GM19438 (cell line): ENCODE data around the gene CLMP.
"Not testable (repeated sequence)": the region's sequence is repeated elsewhere in the genome, so short reads cannot be mapped to it uniquely, and the experiment has no call there.

Source experiments
- ATAC-seq: cut with Tn5 transposase; IDR thresholded peaks from one replicate; pipeline ENCODE4 v1.9.1; 2021; ENCODE audit warnings: low read depth; ENCODE audit not compliant: unreplicated experiment

Gene CLMP

DNA sequence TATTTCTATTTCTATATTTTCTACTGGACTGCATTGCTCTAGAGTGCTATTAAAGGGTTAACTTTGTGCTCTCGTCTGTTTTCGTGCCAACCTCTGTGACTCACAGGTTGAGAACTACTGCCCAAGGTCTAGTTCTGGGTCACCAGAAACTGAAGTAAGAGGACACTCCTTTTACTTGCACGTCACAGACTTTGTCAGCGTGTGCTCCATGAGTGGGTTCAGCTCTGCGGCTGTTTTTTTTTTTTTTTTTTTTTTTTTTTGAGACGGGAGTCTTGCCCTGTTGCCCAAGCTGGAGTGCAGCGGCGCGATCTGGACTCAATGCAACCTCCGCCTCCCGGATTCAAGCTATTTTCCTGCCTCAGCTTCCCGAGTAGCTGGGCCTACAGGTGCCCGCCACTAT lies 49.8 kb downstream of the CLMP start:
- no peak for ATAC-seq

GRCh38 chr11:123144707-123145106 lies 50.3 kb downstream of the CLMP start:
- ATAC-seq: no peak

DNA sequence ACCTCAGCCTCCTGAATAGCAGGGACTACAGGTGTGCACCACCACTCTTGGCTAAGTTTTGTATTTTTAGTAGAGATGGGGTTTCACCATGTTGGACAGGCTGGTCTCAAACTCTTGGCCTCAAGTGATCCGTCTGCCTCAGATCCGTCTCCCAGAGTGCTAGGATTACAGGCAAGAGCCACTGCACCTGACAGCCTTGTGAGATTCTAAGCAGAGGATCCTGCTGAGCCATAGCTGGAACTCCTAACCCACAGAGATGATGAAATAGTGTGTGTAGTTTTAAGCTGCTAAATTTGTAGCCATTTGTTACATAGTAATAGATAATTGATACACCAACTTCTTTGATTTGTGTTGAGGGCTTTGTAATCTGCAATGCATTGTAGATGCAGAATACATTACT lies 51.1 kb downstream of the CLMP start:
- no peak for ATAC-seq

DNA sequence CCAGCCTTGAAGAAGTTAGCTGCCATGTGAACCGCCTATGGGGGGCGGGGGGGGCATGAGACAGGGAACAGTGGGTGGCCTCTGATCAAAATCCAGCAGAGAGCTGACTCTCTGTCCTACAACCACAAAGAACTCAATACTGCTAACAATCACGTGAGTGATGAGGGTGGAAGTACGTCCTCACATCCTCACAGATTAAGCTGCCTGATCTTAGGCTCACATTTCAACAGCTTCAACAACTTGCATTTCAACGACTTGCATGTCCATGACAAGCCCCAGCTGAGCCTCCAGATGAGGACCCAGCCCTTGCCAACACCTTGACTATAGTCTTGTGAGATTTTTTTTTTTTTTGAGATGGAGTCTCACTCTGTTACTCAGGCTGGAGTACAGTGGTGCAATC lies 51.6 kb downstream of the CLMP start:
- ATAC-seq: no peak

DNA sequence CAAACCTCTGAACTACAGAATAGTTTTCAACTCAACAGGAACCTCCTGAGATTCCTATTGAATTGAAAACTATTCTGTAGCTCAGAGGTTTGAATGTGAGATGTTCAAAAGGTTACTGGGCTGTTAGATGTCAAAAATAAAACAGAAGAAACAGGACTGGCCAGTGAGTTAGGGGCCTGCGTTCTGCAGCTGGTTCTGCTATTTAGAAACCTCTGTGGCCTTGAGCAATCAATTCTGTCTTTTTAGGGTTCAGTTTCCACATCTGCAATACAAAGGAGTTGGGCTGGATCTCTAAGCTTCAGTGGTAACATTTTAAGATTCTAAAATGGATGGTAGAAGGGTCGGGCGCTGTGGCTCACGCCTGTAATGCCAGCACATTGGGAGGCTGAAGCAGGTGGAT lies 55.8 kb downstream of the CLMP start:
- no peak for ATAC-seq

GRCh38 chr11:123137431-123138224 lies 57.4 kb downstream of the CLMP start:
- ATAC-seq: no peak

DNA sequence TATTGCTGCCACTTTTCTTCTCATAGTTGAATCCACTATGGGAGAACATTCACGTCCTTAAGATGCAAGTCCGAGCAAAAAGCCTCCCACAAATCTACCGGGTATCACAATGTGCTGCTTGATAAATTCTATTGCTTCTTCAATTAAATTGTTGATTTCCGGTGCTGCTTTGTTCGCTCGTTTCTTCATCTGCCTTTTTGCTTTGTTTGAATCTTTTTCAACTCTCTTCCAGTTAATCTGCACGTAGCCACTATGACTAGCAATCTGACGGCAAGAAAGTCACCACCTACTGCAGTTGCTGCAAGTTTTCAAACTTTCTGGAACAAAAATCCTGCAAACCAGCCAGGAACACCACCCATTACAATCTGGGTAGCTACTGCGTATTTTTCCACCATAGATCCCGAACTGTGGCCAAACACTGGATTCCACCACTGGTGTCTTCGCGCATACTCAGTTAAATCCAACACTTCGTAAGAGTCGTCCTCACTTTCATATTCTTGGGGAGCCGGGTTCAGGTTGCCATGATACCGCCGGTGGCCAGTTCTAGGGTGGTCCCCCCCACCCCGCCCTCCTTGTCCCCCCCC lies 59.1 kb downstream of the CLMP start:
- ATAC-seq: no peak

- ATAC-seq: no peak
Measured at GRCh38 chr11:123132881-123133280, 62.2 kb downstream of the CLMP start.

- not testable (repeated sequence) for ATAC-seq
Measured at GRCh38 chr11:123132034-123132766, 62.8 kb downstream of the CLMP start.

GRCh38 chr11:123129920-123130319 lies 65.1 kb downstream of the CLMP start:
- ATAC-seq: no peak

- ATAC-seq: no peak
Measured at GRCh38 chr11:123125169-123125568, 69.9 kb downstream of the CLMP start.

GRCh38 chr11:123122852-123123251 lies 72.2 kb downstream of the CLMP start:
- no peak for ATAC-seq

DNA sequence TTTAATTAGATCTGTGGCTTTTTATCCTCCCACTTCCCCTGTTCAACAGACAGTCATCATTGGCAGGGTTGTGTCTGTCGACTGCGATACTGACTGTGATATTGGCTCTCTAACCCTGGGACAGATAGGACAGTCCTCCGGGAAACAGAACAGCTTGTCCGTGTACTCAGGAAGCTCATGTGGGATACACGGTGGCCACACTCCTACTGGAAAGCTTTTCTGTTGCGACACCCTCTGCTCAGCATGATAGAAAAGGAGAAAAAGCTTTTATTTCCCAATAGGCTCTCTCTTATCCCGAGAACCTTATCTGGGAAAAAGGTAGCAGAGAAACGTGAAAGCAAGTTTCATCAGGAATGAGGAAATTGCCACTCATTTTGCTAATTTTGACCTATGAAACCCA lies 72.7 kb downstream of the CLMP start:
- no peak for ATAC-seq

DNA sequence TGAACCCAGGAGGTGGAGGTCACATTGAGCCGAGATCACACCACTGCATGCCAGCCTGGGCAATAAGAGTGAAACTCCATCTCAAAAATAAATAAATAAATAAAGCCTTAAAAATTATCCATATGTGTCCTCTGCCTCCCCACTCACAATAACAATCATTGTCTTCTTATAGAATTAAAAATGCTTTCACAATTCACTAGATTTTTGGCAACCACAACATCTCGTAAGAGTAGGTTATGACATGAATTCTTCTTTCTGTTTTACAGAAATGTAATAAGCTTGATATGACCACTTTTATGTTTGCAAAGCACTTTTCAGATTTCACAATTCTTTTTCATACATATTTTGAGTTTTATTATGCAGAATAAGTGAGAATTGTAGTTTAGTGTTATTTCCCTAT lies 78.6 kb downstream of the CLMP start:
- no peak for ATAC-seq

DNA sequence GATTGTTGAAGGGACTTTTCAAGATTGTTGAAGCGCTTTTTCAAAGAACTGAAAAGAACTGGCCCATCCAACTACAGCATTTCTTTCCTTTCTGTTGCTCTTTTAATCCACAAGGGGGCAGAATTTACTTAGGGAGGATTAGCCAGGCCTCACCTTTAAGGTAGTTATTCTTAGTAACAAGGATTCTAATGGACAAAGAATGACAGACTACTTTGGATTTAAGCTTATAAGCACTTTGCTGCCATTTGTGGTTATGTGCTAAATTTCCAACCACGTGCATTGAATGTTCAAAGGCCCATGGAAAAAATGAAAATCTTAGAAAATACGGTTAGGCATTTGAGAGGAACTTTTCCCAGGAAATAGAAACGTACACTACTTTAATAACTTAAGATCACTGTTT lies 83.6 kb downstream of the CLMP start:
- ATAC-seq: no peak

DNA sequence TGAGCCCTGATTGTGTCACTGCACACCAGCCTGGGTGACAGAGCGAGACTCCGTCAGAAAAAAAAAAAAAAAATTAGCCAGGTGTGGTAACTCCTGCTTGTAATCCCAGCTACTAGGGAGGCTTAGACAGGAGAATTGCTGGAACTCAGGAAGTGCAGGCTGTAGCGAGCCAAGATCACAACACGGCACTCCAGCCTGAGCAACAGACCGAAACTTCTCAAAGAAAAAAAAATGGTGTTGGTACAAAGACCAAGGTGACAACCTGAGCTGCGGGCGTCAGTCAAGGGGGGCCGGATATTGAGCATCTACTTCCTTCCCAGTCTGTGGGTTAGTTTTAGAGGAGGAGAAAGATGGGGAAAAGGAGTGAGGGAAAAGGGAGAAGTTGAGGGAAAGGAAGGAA lies 84.7 kb downstream of the CLMP start:
- ATAC-seq: no peak

DNA sequence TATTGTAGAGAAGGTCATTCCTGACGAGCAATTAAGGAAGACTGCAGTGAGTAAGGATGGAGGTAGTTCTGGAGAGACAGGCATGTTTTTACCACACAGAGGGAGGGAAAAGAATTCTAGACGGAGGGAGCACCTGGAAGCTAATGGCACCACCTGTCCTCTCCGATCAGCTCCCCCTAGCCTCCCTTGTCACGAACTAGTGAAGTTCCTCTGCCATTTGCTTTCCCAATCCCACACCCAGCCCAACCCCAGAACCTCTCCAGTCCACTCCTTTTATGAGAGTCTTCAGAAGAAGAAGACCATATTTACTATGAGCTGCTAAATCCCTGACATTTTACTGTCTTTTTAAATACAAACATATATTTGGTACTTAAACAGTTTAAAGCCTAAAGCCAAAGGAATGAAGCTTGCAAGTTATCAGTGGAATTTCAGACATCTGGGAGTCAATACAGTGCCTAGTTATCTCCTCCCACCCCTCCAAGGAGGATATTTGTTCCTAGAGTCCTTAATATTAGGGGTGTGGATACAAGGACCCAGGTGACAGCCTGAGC lies 87.0 kb downstream of the CLMP start:
- no peak for ATAC-seq

GRCh38 chr11:123104697-123105096 lies 90.4 kb downstream of the CLMP start:
- ATAC-seq: no peak

- no peak for ATAC-seq
Measured at GRCh38 chr11:123103326-123103980, 91.6 kb downstream of the CLMP start.

DNA sequence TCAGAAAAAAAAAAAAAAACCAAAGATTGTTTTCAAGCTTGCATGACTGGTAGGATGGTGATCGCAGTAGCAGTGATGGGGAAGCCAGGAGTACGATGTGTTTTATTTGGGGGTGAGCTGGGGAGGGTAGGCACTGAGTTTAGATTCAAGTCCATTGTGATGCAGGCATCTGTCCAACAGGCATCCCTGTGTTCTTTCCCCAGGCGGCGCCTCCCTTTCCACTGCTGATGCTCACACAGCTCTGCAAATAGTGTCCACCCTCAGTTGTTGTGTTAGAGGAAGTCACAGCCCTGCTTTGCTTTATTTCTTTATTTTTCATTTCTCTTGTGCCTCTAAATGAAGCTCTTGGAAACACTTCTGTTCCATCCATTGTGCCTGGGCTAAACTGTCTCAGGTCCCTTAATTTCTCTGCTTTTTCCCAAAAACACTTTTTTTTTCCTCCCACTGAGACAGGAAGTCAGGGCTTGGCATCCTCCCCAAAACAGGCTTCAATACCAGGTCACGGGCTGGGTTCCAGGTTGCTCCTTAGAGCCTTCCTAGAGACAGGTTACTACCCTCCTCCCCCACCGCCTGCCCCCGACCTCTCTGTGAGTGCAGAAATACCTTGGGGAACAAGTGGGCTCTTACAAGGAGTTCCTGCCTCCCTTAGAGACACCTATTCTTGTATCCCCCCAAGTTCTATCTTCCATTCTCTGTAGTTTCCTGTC lies 94.5 kb downstream of the CLMP start:
- ATAC-seq: no peak
